Natural killer cell treated with Interleukin-12 subunit alpha and Interleukin-12 subunit beta and Interleukin-15 and Interleukin-18, amount 100 ng/mL, for 72 hours (primary cell): Measurements from ENCODE around the gene KCNQ1. TPM values are rescaled to one million over a fixed set of nuclear protein-coding genes. Genes with fewer than 3 reads are reported as not detected.

Experiments
- ATAC-seq, 2 donors: fragments of 150-1000 bp; cut with Tn5 transposase in 1 of 2; sonication (Bioruptor Pico), chemical (Tn5 transposase) in 1 of 2; 2 replicates each; pipeline ENCODE4 v1.10.0; 2021
- DNase-seq: peaks from one replicate; pipeline ENCODE4 v3.0.0; 2022; ENCODE audit warnings: low spot score
- H3K27ac Mint-ChIP-seq, 2 donors: 1 replicate in 1 of 2; 2 replicates in 1 of 2; pipeline ENCODE4 v1.8.0; 2022; ENCODE audit warnings: mixed read lengths in 2 of 2, mild to moderate bottlenecking in 1 of 2, moderate library complexity in 1 of 2
- H3K27me3 Mint-ChIP-seq, 2 donors: 1 replicate in 1 of 2; 2 replicates in 1 of 2; pipeline ENCODE4 v1.8.0; 2022; ENCODE audit warnings: mixed read lengths in 2 of 2
- H3K36me3 Mint-ChIP-seq: one replicate; pipeline ENCODE4 v1.8.0; 2022; ENCODE audit warnings: mixed read lengths
- H3K4me1 Mint-ChIP-seq, 2 donors: 1 replicate in 1 of 2; 2 replicates in 1 of 2; pipeline ENCODE4 v1.8.0; 2022; ENCODE audit warnings: low read depth in 2 of 2, mixed read lengths in 2 of 2, mild to moderate bottlenecking in 1 of 2
- H3K4me3 Mint-ChIP-seq: one replicate; pipeline ENCODE4 v1.8.0; 2022; ENCODE audit warnings: mixed read lengths
- H3K9me3 Mint-ChIP-seq: 2 replicates; pipeline ENCODE4 v1.8.0; 2022; ENCODE audit warnings: mixed read lengths
- total RNA-seq, 2 donors: library from RNA; stranded (reverse); gene quantifications; one replicate each; pipeline ENCODE4 v1.2.3, GENCODE V29; 2022

KCNQ1 gene
- total RNA-seq, 2 donors from 2014 or later: 0.19 to 1.4 TPM

GRCh38 chr11:2558397-2558796 is 113.6 kb downstream of the KCNQ1 start:
- ATAC-seq (no peak), DNase-seq (peak; percentile 49)
- H3K27me3 Mint-ChIP-seq: peaks cover 0 to 3% of the 10 kb centered on the region in 2 donors
- no peaks in the 10 kb centered on the region for H3K9me3 Mint-ChIP-seq
- H3K4me3 Mint-ChIP-seq: no peak overlapping the region
- no peaks in the 10 kb centered on the region for H3K36me3 Mint-ChIP-seq
- no peak overlapping the region for H3K27ac Mint-ChIP-seq
- H3K4me1 Mint-ChIP-seq: no peaks in the 10 kb centered on the region

GRCh38 chr11:2558861-2559526 is 114.2 kb downstream of the KCNQ1 start:
- DNase-seq: no peak
- H3K27ac Mint-ChIP-seq: no peak overlapping the region
- peaks cover 0 to 3% of the 10 kb centered on the region in 2 donors for H3K27me3 Mint-ChIP-seq
- no peaks in the 10 kb centered on the region for H3K4me1 Mint-ChIP-seq
- H3K36me3 Mint-ChIP-seq: no peaks in the 10 kb centered on the region
- H3K4me3 Mint-ChIP-seq: no peak overlapping the region
- H3K9me3 Mint-ChIP-seq: no peaks in the 10 kb centered on the region
- no peak for ATAC-seq

- H3K27me3 Mint-ChIP-seq: peaks cover 0 to 1% of the 10 kb centered on the region in 2 donors
- H3K36me3 Mint-ChIP-seq: no peaks in the 10 kb centered on the region
- no peaks in the 10 kb centered on the region for H3K4me1 Mint-ChIP-seq
- peak; percentile 49 for DNase-seq
- no peak overlapping the region for H3K4me3 Mint-ChIP-seq
- no peak for ATAC-seq
- H3K27ac Mint-ChIP-seq: no peak overlapping the region
- no peaks in the 10 kb centered on the region for H3K9me3 Mint-ChIP-seq
Measured at GRCh38 chr11:2559527-2560311, 114.9 kb downstream of the KCNQ1 start.

- H3K27me3 Mint-ChIP-seq: no peaks in the 10 kb centered on the region
- no peak overlapping the region for H3K27ac Mint-ChIP-seq
- H3K4me1 Mint-ChIP-seq: no peaks in the 10 kb centered on the region
- H3K9me3 Mint-ChIP-seq: no peaks in the 10 kb centered on the region
- H3K4me3 Mint-ChIP-seq: no peak overlapping the region
- ATAC-seq: peak in 1 of 2 donors; percentile 29
- DNase-seq: peak; percentile 56
- no peaks in the 10 kb centered on the region for H3K36me3 Mint-ChIP-seq
Measured at GRCh38 chr11:2561696-2562581, 117.1 kb downstream of the KCNQ1 start.

- ATAC-seq (no peak), DNase-seq (no peak)
- H3K4me3 Mint-ChIP-seq: no peak overlapping the region
- H3K27ac Mint-ChIP-seq: no peak overlapping the region
- no peaks in the 10 kb centered on the region for H3K36me3 Mint-ChIP-seq
- no peaks in the 10 kb centered on the region for H3K9me3 Mint-ChIP-seq
- H3K4me1 Mint-ChIP-seq: no peaks in the 10 kb centered on the region
- H3K27me3 Mint-ChIP-seq: no peaks in the 10 kb centered on the region
Measured at GRCh38 chr11:2562890-2563212, 118.0 kb downstream of the KCNQ1 start.

- DNase-seq: peak; percentile 35
- Mint-ChIP-seq H3K4me3 (no peak overlapping the region), H3K36me3 (no peaks in the 10 kb centered on the region), H3K27me3 (no peaks in the 10 kb centered on the region), H3K4me1 (no peaks in the 10 kb centered on the region), H3K27ac (no peak overlapping the region), H3K9me3 (no peaks in the 10 kb centered on the region)
- ATAC-seq: no peak
Measured at GRCh38 chr11:2563213-2564007, 118.6 kb downstream of the KCNQ1 start.

- ATAC-seq (no peak), DNase-seq (peak; percentile 41)
- Mint-ChIP-seq H3K4me1 (peaks cover 0 to 2% of the 10 kb centered on the region in 2 donors), H3K27me3 (no peaks in the 10 kb centered on the region), H3K4me3 (no peak overlapping the region), H3K27ac (no peak overlapping the region), H3K9me3 (no peaks in the 10 kb centered on the region), H3K36me3 (no peaks in the 10 kb centered on the region)
Measured at GRCh38 chr11:2564008-2564530, 119.3 kb downstream of the KCNQ1 start.

GRCh38 chr11:2564588-2565425 is 120.0 kb downstream of the KCNQ1 start:
- no peaks in the 10 kb centered on the region for H3K9me3 Mint-ChIP-seq
- ATAC-seq (no peak), DNase-seq (peak; percentile 38)
- H3K27me3 Mint-ChIP-seq: no peaks in the 10 kb centered on the region
- H3K4me1 Mint-ChIP-seq: peaks cover 0 to 4% of the 10 kb centered on the region in 2 donors
- no peaks in the 10 kb centered on the region for H3K36me3 Mint-ChIP-seq
- H3K4me3 Mint-ChIP-seq: no peak overlapping the region
- H3K27ac Mint-ChIP-seq: no peak overlapping the region

GRCh38 chr11:2565447-2566222 is 120.8 kb downstream of the KCNQ1 start:
- H3K27me3 Mint-ChIP-seq: no peaks in the 10 kb centered on the region
- peaks cover 0 to 4% of the 10 kb centered on the region in 2 donors for H3K4me1 Mint-ChIP-seq
- peak; percentile 61 for DNase-seq
- H3K9me3 Mint-ChIP-seq: no peaks in the 10 kb centered on the region
- H3K36me3 Mint-ChIP-seq: no peaks in the 10 kb centered on the region
- H3K27ac Mint-ChIP-seq: no peak overlapping the region
- no peak overlapping the region for H3K4me3 Mint-ChIP-seq
- peak in 1 of 2 donors; percentile 4 for ATAC-seq

- ATAC-seq (no peak), DNase-seq (peak; percentile 57)
- Mint-ChIP-seq H3K4me3 (no peak overlapping the region), H3K4me1 (peaks cover 0 to 4% of the 10 kb centered on the region in 2 donors), H3K27me3 (no peaks in the 10 kb centered on the region), H3K27ac (no peak overlapping the region), H3K36me3 (no peaks in the 10 kb centered on the region), H3K9me3 (no peaks in the 10 kb centered on the region)
Measured at GRCh38 chr11:2566223-2567025, 121.6 kb downstream of the KCNQ1 start.

GRCh38 chr11:2567026-2567671 is 122.3 kb downstream of the KCNQ1 start:
- Mint-ChIP-seq H3K27me3 (no peaks in the 10 kb centered on the region), H3K9me3 (no peaks in the 10 kb centered on the region), H3K36me3 (no peaks in the 10 kb centered on the region), H3K4me1 (peaks cover 0 to 4% of the 10 kb centered on the region in 2 donors), H3K4me3 (no peak overlapping the region), H3K27ac (no peak overlapping the region)
- ATAC-seq (no peak), DNase-seq (peak; percentile 26)
